ENCODE data around the gene STX11.

- TF ChIP-seq CTCF (IDR thresholded peaks at IDR 0.05) (no peak), POLR2AphosphoS5 (IDR thresholded peaks at IDR 0.05) (no peak), POLR2A (IDR thresholded peaks at IDR 0.05) (no peak)
Observed at GRCh38 chr6:144234935-144235334, 84.6 kb downstream of the STX11 start.
